OCI-LY7 (cell line): ENCODE data around the gene GTF3C4. TPM values are rescaled to one million over a fixed set of nuclear protein-coding genes. Genes with fewer than 3 reads are reported as not detected.

Source experiments
- BruUV-seq: library from RNA; stranded (reverse); fragments of 400-500 nt; replicated peaks from 2 replicates; lab custom pipeline; 2021; lab: Mats Ljungman, UMichigan
- CTCF ChIA-PET: fragments of 300-600 bp; sonication (Branson Sonifier 250); formaldehyde crosslinking; loops from one replicate; lab custom pipeline; 2022; ENCODE audit warnings: antibody characterized with exemption; ENCODE audit not compliant: unreplicated experiment; lab: Charles Lee
- POLR2A ChIA-PET: fragments of 300-600 bp; sonication (Branson Sonifier 250); formaldehyde crosslinking; loops from one replicate; lab custom pipeline; 2022; ENCODE audit warnings: antibody characterized with exemption; lab: Charles Lee
- DNase-seq: peaks from one replicate; pipeline ENCODE4 v3.0.0-alpha.2; 2015; ENCODE audit warnings: low spot score
- H2AFZ ChIP-seq: fragments of 200-600 bp; sonication (generic), shearing (Covaris generic); 2 replicates; pipeline ENCODE4 v1.6.1; 2014; ENCODE audit warnings: mild to moderate bottlenecking, antibody characterized with exemption, low read length, moderate library complexity
- H3K27ac ChIP-seq: fragments of 200-600 bp; sonication (generic); 2 replicates; pipeline ENCODE4 v1.5.1; 2014; ENCODE audit warnings: mixed run types, low read depth, mild to moderate bottlenecking, moderate library complexity, low read length, inconsistent platforms; ENCODE audit not compliant: poor library complexity, severe bottlenecking
- H3K36me3 ChIP-seq: fragments of 200-600 bp; sonication (generic); 2 replicates; pipeline ENCODE4 v1.6.1; 2014; ENCODE audit warnings: mild to moderate bottlenecking, antibody characterized with exemption, low read length, moderate library complexity, mixed read lengths; ENCODE audit not compliant: insufficient read depth
- H3K4me1 ChIP-seq: fragments of 200-600 bp; sonication (generic); 2 replicates; pipeline ENCODE4 v1.5.1; 2014; ENCODE audit warnings: mild to moderate bottlenecking, low read length; ENCODE audit not compliant: insufficient read depth, poor library complexity, severe bottlenecking
- H3K4me2 ChIP-seq: fragments of 200-600 bp; sonication (generic); 2 replicates; pipeline ENCODE4 v1.6.1; 2014; ENCODE audit warnings: mild to moderate bottlenecking, low read length
- H3K4me3 ChIP-seq: fragments of 200-600 bp; sonication (generic); 2 replicates; pipeline ENCODE4 v1.5.1; 2014; ENCODE audit warnings: mild to moderate bottlenecking, low read depth, low read length; ENCODE audit not compliant: poor library complexity, severe bottlenecking
- H3K79me2 ChIP-seq: fragments of 200-600 bp; sonication (generic); 2 replicates; pipeline ENCODE4 v1.6.1; 2016; ENCODE audit warnings: low read depth, mild to moderate bottlenecking, low read length, moderate library complexity, mixed read lengths; ENCODE audit not compliant: insufficient read depth
- H3K9me2 ChIP-seq: fragments of 200-600 bp; sonication (generic); 2 replicates; pipeline ENCODE4 v1.6.1; 2016; ENCODE audit warnings: mild to moderate bottlenecking, low read length, mixed read lengths; ENCODE audit not compliant: insufficient read depth
- H3K9me3 ChIP-seq: fragments of 200-600 bp; sonication (generic); 2 replicates; pipeline ENCODE4 v1.6.1; 2014; ENCODE audit warnings: mild to moderate bottlenecking, mixed run types, low read length, mixed read lengths
- H4K20me1 ChIP-seq: fragments of 200-600 bp; sonication (generic); 2 replicates; pipeline ENCODE4 v1.6.1; 2014; ENCODE audit warnings: mild to moderate bottlenecking, antibody characterized with exemption, low read length, moderate library complexity, mixed read lengths; ENCODE audit not compliant: insufficient read depth
- CTCF ChIP-seq: fragments of 200-600 bp; sonication (generic); conservative IDR thresholded peaks from 2 replicates; pipeline ENCODE4 v1.5.1; 2014; ENCODE audit warnings: mild to moderate bottlenecking, antibody characterized with exemption, low read length, moderate library complexity, mixed read lengths
- EZH2phosphoT487 ChIP-seq: fragments of 200-600 bp; sonication (generic); IDR thresholded peaks from 2 replicates; pipeline ENCODE4 v1.6.1; 2018; ENCODE audit warnings: low read depth, borderline replicate concordance, mild to moderate bottlenecking, mixed run types, antibody characterized with exemption, low read length, moderate library complexity, mixed read lengths
- intact Hi-C: fragments of 100-400 bp; cut with micrococcal nuclease; formaldehyde crosslinking; loops from one replicate; pipeline ENCODE4 v1.10.0; 2022; ENCODE audit not compliant: unreplicated experiment
- total RNA-seq, 2 experiments: library from RNA; depleted of rRNA in 1 of 2; stranded (reverse); fragments of >200 nt in 1 of 2; shearing (Covaris generic) in 1 of 2; gene quantifications; 2 replicates each; pipeline ENCODE4 v1.2.3, GENCODE V29; 2014 to 2022

The GTF3C4 gene
- total RNA-seq, 2 experiments from 2014 or later, result 15.7 to 19.0 TPM

- Histone ChIP-seq H3K9me3 (no peaks in the 10 kb centered on the region), H3K4me3 (no peak overlapping the region), H3K36me3 (peaks cover 93% of the 10 kb centered on the region), H3K4me2 (no peak overlapping the region), H3K27ac (no peak overlapping the region), H3K9me2 (no peaks in the 10 kb centered on the region), H4K20me1 (no peaks in the 10 kb centered on the region), H3K79me2 (no peaks in the 10 kb centered on the region), H3K4me1 (no peaks in the 10 kb centered on the region), H2AFZ (no peak overlapping the region)
- ChIA-PET POLR2A (no interaction called here), CTCF (no interaction called here)
- no TSS peak for BruUV-seq
- intact Hi-C loops, result no loop called here
- TF ChIP-seq CTCF, result no peak
- TF ChIP-seq EZH2phosphoT487, result no peak
- DNase-seq, result no peak
These were observed 14.0 kb upstream of the GTF3C4 start for GRCh38 chr9:132656299-132656698.

- CTCF ChIA-PET, result no interaction called here
- Histone ChIP-seq H3K4me1 (no peaks in the 10 kb centered on the region), H2AFZ (no peak overlapping the region), H3K9me2 (no peaks in the 10 kb centered on the region), H3K36me3 (peaks cover 78% of the 10 kb centered on the region), H3K4me3 (no peak overlapping the region), H3K27ac (no peak overlapping the region), H3K79me2 (peaks cover 54% of the 10 kb centered on the region), H4K20me1 (peaks cover 5% of the 10 kb centered on the region; the same call in 1 of the 2 replicates), H3K4me2 (no peak overlapping the region), H3K9me3 (no peaks in the 10 kb centered on the region)
- no peak for DNase-seq
- intact Hi-C loops, result no loop called here
- POLR2A ChIA-PET, result interaction anchor here (0.6 to 0.7 kb wide), 2 partner anchors 9 to 1003 kb away, joined by 3 read pairs; no protein-coding TSS in a partner anchor
- no TSS peak for BruUV-seq
- TF ChIP-seq EZH2phosphoT487 (no peak), CTCF (no peak)
These were observed 7.9 kb upstream of the GTF3C4 start for GRCh38 chr9:132662152-132662945.

DNA sequence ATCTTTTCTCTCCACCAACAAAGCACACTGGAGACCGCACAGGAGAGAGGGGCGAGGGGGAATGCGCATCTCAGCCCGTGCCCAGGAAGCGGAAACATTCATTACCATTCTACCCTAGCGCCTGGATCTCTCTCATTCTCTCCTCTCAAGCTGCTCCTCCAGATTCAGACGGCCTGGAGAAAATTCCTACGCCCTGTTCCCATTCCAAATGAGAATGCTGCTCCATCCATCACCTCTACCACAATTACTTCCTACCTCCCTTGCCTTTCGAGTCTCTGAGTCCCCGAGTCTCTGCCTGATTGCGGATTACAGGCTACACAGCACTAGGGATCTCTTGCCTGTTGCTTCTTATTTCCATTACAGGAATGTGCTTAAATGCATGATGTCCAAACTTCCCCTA is 7.1 kb upstream of the GTF3C4 start:
- BruUV-seq, result no TSS peak
- intact Hi-C loops, result no loop called here
- peaks cover 77% of the 10 kb centered on the region for H3K36me3 ChIP-seq
- H3K79me2 ChIP-seq, result peaks cover 61% of the 10 kb centered on the region
- TF ChIP-seq CTCF (no peak), EZH2phosphoT487 (no peak)
- H3K9me2 ChIP-seq, result no peaks in the 10 kb centered on the region
- H3K4me3 ChIP-seq, result no peak overlapping the region
- CTCF ChIA-PET, result no interaction called here
- H3K4me1 ChIP-seq, result peaks cover 5% of the 10 kb centered on the region
- POLR2A ChIA-PET, result interaction anchor here (0.7 kb wide), 1 partner anchor 8 kb away, joined by 3 read pairs; no protein-coding TSS in a partner anchor
- H3K27ac ChIP-seq, result no peak overlapping the region
- no peaks in the 10 kb centered on the region for H3K9me3 ChIP-seq
- H3K4me2 ChIP-seq, result no peak overlapping the region
- peaks cover 5% of the 10 kb centered on the region; the same call in 1 of the 2 replicates for H4K20me1 ChIP-seq
- no peak for DNase-seq
- no peak overlapping the region for H2AFZ ChIP-seq
